ENCODE results near the gene TMEM184C. TPM values are rescaled to one million over a fixed set of nuclear protein-coding genes. Genes with fewer than 3 reads are reported as not detected.

TMEM184C gene
- total RNA-seq, 1 donor from 2014 or later: 35.7 TPM

DNA sequence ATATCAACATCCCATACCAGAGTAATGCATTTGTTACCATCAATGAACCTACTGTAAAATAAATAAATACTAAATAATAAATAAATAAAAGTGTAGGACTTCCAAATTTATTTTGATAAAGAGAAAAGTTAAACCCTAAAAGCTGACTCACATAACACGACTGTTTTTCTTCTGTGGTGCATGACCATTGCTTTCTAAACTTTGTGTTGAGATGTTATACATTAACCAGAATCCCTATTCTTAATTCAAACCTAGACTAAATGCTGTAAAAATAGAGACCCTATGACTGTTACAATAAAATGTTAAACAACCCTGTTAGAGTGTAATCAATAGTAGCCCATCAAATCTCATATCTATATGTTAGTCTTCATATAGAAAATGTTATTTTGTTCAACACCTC, 87.6 kb downstream of the TMEM184C start:
- Mint-ChIP-seq H3K4me3 (no peak overlapping the region), H3K36me3 (no peaks in the 10 kb centered on the region), H3K9me3 (peaks cover 8% of the 10 kb centered on the region), H3K4me1 (peaks cover 2% of the 10 kb centered on the region), H3K27ac (no peak overlapping the region), H3K27me3 (ENCODE audit: insufficient read depth, low read depth) (peaks cover 3% of the 10 kb centered on the region)
- Histone ChIP-seq H3K4me2 (no peak overlapping the region), H4K20me1 (ENCODE audit: low read depth) (no peaks in the 10 kb centered on the region), H3K79me2 (ENCODE audit: low read depth) (no peaks in the 10 kb centered on the region), H3K4me3 (no peak overlapping the region), H3K36me3 (no peaks in the 10 kb centered on the region), H2AFZ (replicated peaks) (no peak overlapping the region), H3K27ac (no peak overlapping the region), H3F3A (ENCODE audit: low read depth) (no peaks in the 10 kb centered on the region), H3K27me3 (no peaks in the 10 kb centered on the region), H3K4me1 (no peaks in the 10 kb centered on the region), H3K9ac (no peak overlapping the region), H3K9me3 (ENCODE audit: low read depth) (peaks cover 5% of the 10 kb centered on the region)
- TF ChIP-seq, protein P1, sequence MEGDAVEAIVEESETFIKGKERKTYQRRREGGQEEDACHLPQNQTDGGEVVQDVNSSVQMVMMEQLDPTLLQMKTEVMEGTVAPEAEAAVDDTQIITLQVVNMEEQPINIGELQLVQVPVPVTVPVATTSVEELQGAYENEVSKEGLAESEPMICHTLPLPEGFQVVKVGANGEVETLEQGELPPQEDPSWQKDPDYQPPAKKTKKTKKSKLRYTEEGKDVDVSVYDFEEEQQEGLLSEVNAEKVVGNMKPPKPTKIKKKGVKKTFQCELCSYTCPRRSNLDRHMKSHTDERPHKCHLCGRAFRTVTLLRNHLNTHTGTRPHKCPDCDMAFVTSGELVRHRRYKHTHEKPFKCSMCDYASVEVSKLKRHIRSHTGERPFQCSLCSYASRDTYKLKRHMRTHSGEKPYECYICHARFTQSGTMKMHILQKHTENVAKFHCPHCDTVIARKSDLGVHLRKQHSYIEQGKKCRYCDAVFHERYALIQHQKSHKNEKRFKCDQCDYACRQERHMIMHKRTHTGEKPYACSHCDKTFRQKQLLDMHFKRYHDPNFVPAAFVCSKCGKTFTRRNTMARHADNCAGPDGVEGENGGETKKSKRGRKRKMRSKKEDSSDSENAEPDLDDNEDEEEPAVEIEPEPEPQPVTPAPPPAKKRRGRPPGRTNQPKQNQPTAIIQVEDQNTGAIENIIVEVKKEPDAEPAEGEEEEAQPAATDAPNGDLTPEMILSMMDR (IDR thresholded peaks at IDR 0.05): no peak
- TF ChIP-seq EZH2 (IDR thresholded peaks at IDR 0.05): no peak
- no peak for TF ChIP-seq EZH2phosphoT487 (IDR thresholded peaks at IDR 0.05)
- no peak for DNase-seq (ENCODE audit: low spot score)

DNA sequence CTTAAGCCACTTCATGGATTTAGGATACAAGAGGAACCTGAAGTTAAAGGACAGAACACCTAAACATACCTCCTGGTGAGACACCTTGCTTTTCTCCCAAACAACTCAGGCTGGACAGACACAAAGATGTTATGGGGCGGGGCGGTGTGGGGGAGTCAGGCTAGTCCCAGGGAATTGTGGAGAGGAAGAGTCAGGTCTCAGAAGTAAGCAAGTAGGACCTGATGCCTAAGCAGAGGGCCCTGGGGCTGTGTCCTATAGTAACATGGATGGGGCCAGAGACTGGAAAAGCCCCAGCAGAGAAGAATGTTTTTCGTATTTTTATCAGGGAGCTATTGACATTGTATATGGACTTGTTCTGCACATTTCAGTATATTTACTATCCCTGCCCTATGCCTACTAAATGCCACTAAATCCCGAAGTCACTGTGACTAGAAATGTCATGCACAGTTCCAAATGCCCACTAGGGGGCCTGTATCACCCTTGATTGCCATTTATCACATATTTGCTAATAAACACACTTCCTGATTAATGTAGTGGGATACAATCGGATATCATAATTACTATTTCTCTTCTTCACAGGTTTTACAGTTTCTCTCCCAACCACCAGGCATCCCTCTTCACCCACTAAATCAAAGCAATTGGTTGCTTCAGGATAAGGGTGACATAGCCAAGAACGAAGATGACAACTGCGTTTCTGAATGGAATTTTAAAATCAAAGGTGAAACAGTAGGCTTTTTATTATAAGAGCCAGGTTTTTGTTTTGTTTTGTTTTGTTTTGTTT, 90.9 kb downstream of the TMEM184C start:
- Histone ChIP-seq H3K4me3 (no peak overlapping the region), H3K4me2 (no peak overlapping the region), H4K20me1 (ENCODE audit: low read depth) (no peaks in the 10 kb centered on the region), H3K27ac (no peak overlapping the region), H3K27me3 (no peaks in the 10 kb centered on the region), H3F3A (ENCODE audit: low read depth) (no peaks in the 10 kb centered on the region), H3K79me2 (ENCODE audit: low read depth) (no peaks in the 10 kb centered on the region), H3K36me3 (no peaks in the 10 kb centered on the region), H3K4me1 (peaks cover 3% of the 10 kb centered on the region), H2AFZ (replicated peaks) (no peak overlapping the region), H3K9me3 (ENCODE audit: low read depth) (no peaks in the 10 kb centered on the region), H3K9ac (no peak overlapping the region)
- Mint-ChIP-seq H3K36me3 (no peaks in the 10 kb centered on the region), H3K27ac (no peak overlapping the region), H3K4me1 (peaks cover 2% of the 10 kb centered on the region), H3K27me3 (ENCODE audit: insufficient read depth, low read depth) (peaks cover 6% of the 10 kb centered on the region), H3K9me3 (no peaks in the 10 kb centered on the region), H3K4me3 (no peak overlapping the region)
- DNase-seq (ENCODE audit: low spot score): peak; percentile 63
- TF ChIP-seq EZH2 (IDR thresholded peaks at IDR 0.05) (no peak), EZH2phosphoT487 (IDR thresholded peaks at IDR 0.05) (no peak)
- TF ChIP-seq, protein P1 (IDR thresholded peaks at IDR 0.05): peak; percentile 96

DNA sequence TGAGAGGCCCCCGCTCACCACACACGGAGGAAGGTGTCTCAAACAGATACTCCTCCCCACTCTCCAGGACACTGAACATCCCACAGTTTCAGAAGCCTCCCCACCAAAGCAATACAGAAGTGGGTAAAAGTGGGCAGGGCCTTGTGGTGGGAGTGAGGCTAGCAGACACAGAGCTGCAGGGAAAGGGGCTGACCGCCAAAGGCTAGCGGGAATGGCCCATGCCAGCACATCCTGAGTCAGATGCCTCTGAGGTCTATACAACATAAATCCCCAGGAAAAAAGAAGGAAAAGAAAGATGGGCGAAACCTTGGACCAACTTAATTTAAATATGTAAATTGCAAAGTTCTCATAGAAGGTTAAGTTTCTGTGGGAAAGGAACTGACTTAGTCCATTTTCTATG, 92.8 kb downstream of the TMEM184C start:
- H3K36me3 Mint-ChIP-seq: no peaks in the 10 kb centered on the region
- H3K9ac ChIP-seq: no peak overlapping the region
- no peak overlapping the region for H3K27ac ChIP-seq
- H3K9me3 Mint-ChIP-seq: no peaks in the 10 kb centered on the region
- H3K9me3 ChIP-seq (ENCODE audit: low read depth): no peaks in the 10 kb centered on the region
- no peak overlapping the region for H3K27ac Mint-ChIP-seq
- peaks cover 9% of the 10 kb centered on the region for H3K4me1 Mint-ChIP-seq
- no peaks in the 10 kb centered on the region for H3K79me2 ChIP-seq (ENCODE audit: low read depth)
- no peak overlapping the region for H2AFZ ChIP-seq (replicated peaks)
- no peaks in the 10 kb centered on the region for H3K36me3 ChIP-seq
- H3K4me3 ChIP-seq: no peak overlapping the region
- no peak for DNase-seq (ENCODE audit: low spot score)
- no peaks in the 10 kb centered on the region for H3F3A ChIP-seq (ENCODE audit: low read depth)
- no peak overlapping the region for H3K4me3 Mint-ChIP-seq
- no peaks in the 10 kb centered on the region for H3K27me3 ChIP-seq
- TF ChIP-seq, protein P1 (IDR thresholded peaks at IDR 0.05): no peak
- TF ChIP-seq EZH2 (IDR thresholded peaks at IDR 0.05): no peak
- no peak for TF ChIP-seq EZH2phosphoT487 (IDR thresholded peaks at IDR 0.05)
- no peaks in the 10 kb centered on the region for H4K20me1 ChIP-seq (ENCODE audit: low read depth)
- H3K4me1 ChIP-seq: peaks cover 5% of the 10 kb centered on the region
- H3K4me2 ChIP-seq: no peak overlapping the region
- H3K27me3 Mint-ChIP-seq (ENCODE audit: insufficient read depth, low read depth): peaks cover 4% of the 10 kb centered on the region
